ENCODE measurements around the gene CPNE7.

The CPNE7 gene

DNA sequence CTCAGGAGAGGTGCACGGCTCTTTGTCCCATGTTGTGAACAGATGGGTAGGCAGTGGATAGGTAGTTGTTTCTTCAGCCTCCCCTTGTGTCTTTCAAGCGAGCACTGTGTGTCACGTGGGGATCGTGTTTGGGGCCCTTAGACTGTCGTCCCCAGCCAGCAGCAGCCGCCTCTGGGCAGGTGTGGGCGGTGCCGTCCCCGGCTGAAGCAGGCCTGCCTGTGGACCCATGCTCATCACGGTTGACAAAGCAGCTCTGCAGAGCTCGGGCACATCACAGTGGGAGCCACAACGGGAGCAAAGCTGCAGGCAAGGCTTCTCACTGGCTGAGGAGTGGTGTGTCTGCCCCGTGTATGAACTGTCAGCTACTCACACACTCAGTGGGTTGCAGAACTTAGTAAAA is 19.8 kb upstream of the CPNE7 start:
- ATAC-seq (ENCODE audit: low read depth) (no peak), DNase-seq (ENCODE audit: low spot score in 2 of 2) (no peak)
- Mint-ChIP-seq H3K9me3 (no peaks in the 10 kb centered on the region), H3K27me3 (no peaks in the 10 kb centered on the region), H3K36me3 (peaks cover 4% of the 10 kb centered on the region), H3K4me3 (no peak overlapping the region), H3K4me1 (peaks cover 6% of the 10 kb centered on the region), H3K27ac (no peak overlapping the region)

DNA sequence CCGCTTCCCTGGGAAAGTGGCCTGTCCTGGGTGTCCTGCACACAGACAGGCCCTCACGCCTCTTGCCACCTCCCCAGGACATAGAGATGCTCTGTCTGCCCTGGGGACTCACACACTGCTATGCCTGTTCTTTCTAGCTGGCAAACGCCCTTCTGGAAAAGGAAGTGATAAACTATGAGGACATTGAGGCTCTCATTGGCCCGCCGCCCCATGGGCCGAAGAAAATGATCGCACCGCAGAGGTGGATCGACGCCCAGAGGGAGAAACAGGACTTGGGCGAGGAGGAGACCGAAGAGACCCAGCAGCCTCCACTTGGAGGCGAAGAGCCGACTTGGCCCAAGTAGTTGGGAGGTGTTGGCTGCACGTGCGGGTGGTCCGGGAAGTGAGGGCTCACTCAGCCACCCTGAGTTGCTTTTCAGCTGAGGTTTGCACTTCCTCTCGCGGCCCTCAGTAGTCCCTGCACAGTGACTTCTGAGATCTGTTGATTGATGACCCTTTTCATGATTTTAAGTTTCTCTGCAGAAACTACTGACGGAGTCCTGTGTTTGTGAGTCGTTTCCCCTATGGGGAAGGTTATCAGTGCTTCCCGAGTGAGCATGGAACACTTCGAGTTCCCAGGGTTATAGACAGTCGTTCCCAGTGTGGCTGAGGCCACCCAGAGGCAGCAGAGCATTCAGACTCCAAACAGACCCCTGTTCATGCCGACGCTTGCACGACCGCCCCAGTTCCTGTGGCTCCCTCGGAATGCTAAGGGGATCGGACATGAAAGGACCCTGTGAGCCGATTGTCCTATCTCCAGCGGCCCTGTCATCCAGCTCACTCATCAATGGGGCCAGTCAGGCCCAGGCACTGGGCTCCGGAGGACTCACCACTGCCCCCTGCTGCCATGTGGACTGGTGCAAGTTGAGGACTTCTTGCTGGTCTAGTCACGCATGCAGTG is 18.5 kb upstream of the CPNE7 start:
- no peaks in the 10 kb centered on the region for H3K9me3 Mint-ChIP-seq
- H3K27me3 Mint-ChIP-seq = no peaks in the 10 kb centered on the region
- peak; percentile 27 for ATAC-seq (ENCODE audit: low read depth)
- peaks cover 12% of the 10 kb centered on the region for H3K4me1 Mint-ChIP-seq
- peaks cover 4% of the 10 kb centered on the region for H3K36me3 Mint-ChIP-seq
- H3K27ac Mint-ChIP-seq = no peak overlapping the region
- H3K4me3 Mint-ChIP-seq = no peak overlapping the region
- DNase-seq (ENCODE audit: low spot score in 2 of 2) = peak; percentile 75 to 83

DNA sequence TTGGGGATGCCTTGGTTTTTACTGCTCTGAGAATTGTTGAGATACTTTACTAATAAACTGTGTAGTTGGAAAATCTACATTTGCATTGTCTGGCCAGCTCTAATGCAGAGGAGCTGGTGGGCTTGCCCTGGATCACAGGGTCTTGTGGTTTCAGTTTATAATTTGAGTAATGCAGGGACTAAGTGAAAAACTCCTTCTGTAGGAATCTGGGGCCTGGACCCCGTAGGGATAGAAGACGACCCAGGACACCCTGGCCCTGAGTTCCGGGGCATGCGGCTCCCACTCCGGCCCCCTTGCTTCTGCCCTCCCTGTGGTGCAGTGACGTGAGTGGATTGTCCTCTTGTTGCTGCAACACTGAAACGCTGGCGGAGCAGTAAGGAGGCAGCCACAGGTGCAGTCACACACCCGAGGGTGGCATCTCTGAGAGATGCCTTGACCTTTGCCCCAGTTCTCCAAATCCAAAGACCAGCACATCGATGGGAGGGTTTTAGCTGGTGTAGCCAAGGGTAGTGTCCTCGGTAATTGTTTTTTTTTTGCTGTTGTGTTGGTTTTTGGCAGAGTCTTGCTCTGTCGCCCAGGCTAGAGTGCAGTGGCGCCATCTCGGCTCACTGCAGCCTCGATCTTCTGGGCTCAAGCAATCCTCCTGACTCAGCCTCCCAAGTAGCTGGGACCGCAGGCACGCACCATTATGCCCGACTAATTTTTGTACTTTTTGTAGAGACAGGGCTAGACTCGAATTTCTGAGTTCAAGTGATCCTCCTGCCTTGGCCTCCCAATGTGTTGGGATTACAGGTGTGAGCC is 17.7 kb upstream of the CPNE7 start:
- Mint-ChIP-seq H3K4me3 (no peak overlapping the region), H3K27me3 (no peaks in the 10 kb centered on the region), H3K36me3 (peaks cover 8% of the 10 kb centered on the region), H3K27ac (no peak overlapping the region), H3K4me1 (peaks cover 17% of the 10 kb centered on the region), H3K9me3 (no peaks in the 10 kb centered on the region)
- DNase-seq (ENCODE audit: low spot score in 2 of 2) (no peak), ATAC-seq (ENCODE audit: low read depth) (no peak)

DNA sequence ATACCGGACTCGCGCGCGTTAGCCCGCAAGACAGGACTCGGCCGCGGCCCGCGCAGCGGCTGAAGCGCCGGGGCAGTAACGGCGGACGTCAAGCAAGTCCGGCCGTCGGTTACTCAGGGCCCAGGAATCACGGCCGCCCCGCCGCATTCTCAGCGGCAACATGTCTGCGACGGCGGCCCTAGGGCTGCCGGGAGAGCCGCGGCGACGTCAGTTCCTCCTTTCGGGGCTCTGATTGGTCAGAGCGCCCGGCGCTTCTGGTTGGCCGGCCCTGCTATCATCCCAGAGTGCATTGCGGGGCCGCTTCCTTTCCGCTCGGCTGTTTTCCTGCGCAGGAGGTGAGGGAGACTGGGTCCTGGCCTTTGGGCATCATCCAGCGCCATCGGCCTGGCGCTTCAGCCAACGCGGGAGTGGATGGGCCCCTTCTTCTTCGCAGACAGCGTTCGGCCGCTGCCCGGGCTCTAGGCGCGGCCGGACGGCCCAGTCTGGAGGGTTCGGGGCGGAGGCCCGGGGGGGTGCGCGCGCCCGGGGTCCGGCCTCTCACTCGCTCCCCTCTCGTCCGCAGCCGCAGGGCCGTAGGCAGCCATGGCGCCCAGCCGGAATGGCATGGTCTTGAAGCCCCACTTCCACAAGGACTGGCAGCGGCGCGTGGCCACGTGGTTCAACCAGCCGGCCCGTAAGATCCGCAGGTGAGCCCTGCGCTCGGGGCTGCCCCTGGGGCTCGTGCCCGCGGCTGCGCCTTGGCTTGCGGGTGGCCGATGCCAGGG is 15.0 kb upstream of the CPNE7 start, which contains the start of gene RPL13:
Gene RPL13, plus strand, starts transcription at position 305 of the 764 bp plus-strand sequence. Its CDS starts 278 bp downstream, at position 583.
- Mint-ChIP-seq H3K36me3 (peaks cover 11% of the 10 kb centered on the region), H3K4me1 (peaks cover 37% of the 10 kb centered on the region), H3K27ac (peak within 1 kb of the TSS; percentile 92), H3K4me3 (peak within 1 kb of the TSS; percentile 99), H3K27me3 (no peaks in the 10 kb centered on the region), H3K9me3 (no peaks in the 10 kb centered on the region)
- DNase-seq (ENCODE audit: low spot score in 2 of 2) (peak; percentile 85 to 87), ATAC-seq (ENCODE audit: low read depth) (peak; percentile 91)

DNA sequence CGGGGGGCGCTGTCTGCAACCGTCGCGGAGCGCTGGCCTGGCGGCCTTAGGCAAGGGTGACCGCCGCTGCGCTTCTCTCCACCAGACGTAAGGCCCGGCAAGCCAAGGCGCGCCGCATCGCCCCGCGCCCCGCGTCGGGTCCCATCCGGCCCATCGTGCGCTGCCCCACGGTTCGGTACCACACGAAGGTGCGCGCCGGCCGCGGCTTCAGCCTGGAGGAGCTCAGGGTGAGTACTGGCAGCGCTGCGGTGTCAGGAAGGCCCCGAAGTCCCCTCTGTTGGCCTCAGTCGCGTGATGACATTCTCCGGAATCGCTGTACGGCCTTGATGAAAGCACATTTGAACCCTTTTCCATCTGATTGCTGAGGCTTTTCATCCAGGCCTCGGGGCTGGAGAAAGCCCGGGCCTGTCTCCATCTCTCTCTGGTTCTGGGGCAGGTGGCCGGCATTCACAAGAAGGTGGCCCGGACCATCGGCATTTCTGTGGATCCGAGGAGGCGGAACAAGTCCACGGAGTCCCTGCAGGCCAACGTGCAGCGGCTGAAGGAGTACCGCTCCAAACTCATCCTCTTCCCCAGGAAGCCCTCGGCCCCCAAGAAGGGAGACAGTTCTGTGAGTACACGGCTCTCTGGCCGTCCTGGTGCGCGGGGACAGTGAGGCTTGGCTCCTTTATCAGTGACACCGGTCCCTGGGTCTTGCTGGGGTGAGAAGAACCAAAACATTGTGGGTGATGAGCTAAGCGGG is 14.2 kb upstream of the CPNE7 start:
- Mint-ChIP-seq H3K4me1 (peaks cover 42% of the 10 kb centered on the region), H3K27ac (peak overlapping the region; percentile 82), H3K27me3 (no peaks in the 10 kb centered on the region), H3K4me3 (peak overlapping the region; percentile 99), H3K36me3 (peaks cover 11% of the 10 kb centered on the region), H3K9me3 (no peaks in the 10 kb centered on the region)
- ATAC-seq (ENCODE audit: low read depth) (no peak), DNase-seq (ENCODE audit: low spot score in 2 of 2) (no peak)

DNA sequence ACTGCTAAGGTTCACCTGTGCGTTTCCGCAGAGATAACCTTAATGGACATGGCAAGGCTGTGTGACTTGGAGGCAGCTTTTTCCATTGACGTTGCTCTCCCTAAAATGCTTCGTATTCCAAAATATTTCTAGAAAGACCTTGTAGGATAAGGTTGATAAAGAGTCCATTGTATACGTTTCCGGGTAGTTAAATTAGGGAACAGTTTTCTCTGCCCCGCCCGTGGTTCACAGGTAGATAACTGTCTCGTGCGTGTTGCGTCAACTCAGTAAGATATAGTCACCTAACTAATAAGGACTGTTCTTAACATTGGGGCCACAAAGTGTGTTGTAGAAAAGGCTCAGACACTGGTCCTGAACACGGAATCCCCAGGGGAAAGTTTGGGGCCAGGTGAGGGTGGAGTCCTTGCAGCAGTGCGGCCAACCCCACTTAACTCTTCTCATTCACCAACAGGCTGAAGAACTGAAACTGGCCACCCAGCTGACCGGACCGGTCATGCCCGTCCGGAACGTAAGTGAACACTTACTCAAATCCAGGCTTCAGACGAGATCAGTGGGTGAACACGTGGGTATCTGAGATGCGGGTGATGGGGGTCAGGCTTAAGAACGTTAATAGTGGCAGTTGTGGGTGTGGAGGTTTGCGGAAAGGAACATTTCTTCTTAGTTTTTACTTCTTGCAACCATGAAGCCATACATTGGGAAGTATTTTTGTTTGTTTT is 13.5 kb upstream of the CPNE7 start:
- no peak for DNase-seq (ENCODE audit: low spot score in 2 of 2)
- Mint-ChIP-seq H3K27me3 (no peaks in the 10 kb centered on the region), H3K27ac (peak overlapping the region; percentile 82), H3K4me1 (peaks cover 42% of the 10 kb centered on the region), H3K36me3 (peaks cover 11% of the 10 kb centered on the region), H3K9me3 (no peaks in the 10 kb centered on the region), H3K4me3 (peak overlapping the region; percentile 99)
- ATAC-seq (ENCODE audit: low read depth) = no peak

DNA sequence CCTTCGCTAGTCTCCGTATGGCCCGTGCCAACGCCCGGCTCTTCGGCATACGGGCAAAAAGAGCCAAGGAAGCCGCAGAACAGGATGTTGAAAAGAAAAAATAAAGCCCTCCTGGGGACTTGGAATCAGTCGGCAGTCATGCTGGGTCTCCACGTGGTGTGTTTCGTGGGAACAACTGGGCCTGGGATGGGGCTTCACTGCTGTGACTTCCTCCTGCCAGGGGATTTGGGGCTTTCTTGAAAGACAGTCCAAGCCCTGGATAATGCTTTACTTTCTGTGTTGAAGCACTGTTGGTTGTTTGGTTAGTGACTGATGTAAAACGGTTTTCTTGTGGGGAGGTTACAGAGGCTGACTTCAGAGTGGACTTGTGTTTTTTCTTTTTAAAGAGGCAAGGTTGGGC is 12.6 kb upstream of the CPNE7 start:
- H3K27ac Mint-ChIP-seq = no peak overlapping the region
- peaks cover 12% of the 10 kb centered on the region for H3K36me3 Mint-ChIP-seq
- H3K27me3 Mint-ChIP-seq = no peaks in the 10 kb centered on the region
- H3K4me1 Mint-ChIP-seq = peaks cover 39% of the 10 kb centered on the region
- no peaks in the 10 kb centered on the region for H3K9me3 Mint-ChIP-seq
- DNase-seq (ENCODE audit: low spot score in 2 of 2) (no peak), ATAC-seq (ENCODE audit: low read depth) (no peak)
- no peak overlapping the region for H3K4me3 Mint-ChIP-seq

DNA sequence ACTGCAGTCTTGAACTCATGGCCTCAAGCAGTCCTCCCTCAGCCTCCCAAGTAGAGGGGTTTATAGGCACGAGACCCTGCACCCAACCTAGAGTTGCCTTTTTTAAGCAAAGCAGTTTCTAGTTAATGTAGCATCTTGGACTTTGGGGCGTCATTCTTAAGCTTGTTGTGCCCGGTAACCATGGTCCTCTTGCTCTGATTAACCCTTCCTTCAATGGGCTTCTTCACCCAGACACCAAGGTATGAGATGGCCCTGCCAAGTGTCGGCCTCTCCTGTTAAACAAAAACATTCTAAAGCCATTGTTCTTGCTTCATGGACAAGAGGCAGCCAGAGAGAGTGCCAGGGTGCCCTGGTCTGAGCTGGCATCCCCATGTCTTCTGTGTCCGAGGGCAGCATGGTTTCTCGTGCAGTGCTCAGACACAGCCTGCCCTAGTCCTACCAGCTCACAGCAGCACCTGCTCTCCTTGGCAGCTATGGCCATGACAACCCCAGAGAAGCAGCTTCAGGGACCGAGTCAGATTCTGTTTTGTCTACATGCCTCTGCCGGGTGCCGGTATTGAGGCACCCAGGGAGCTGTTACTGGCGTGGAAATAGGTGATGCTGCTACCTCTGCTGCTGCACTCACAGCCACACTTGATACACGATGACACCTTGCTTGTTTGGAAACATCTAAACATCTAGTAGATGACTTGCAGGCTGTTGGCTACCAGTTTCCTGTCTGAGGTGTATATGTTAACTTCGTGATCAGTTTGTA is 11.7 kb upstream of the CPNE7 start:
- ATAC-seq (ENCODE audit: low read depth) (no peak), DNase-seq (ENCODE audit: low spot score in 2 of 2) (no peak)
- peaks cover 2% of the 10 kb centered on the region for H3K27me3 Mint-ChIP-seq
- H3K4me3 Mint-ChIP-seq = no peak overlapping the region
- H3K27ac Mint-ChIP-seq = no peak overlapping the region
- peaks cover 39% of the 10 kb centered on the region for H3K4me1 Mint-ChIP-seq
- peaks cover 12% of the 10 kb centered on the region for H3K36me3 Mint-ChIP-seq
- H3K9me3 Mint-ChIP-seq = no peaks in the 10 kb centered on the region

DNA sequence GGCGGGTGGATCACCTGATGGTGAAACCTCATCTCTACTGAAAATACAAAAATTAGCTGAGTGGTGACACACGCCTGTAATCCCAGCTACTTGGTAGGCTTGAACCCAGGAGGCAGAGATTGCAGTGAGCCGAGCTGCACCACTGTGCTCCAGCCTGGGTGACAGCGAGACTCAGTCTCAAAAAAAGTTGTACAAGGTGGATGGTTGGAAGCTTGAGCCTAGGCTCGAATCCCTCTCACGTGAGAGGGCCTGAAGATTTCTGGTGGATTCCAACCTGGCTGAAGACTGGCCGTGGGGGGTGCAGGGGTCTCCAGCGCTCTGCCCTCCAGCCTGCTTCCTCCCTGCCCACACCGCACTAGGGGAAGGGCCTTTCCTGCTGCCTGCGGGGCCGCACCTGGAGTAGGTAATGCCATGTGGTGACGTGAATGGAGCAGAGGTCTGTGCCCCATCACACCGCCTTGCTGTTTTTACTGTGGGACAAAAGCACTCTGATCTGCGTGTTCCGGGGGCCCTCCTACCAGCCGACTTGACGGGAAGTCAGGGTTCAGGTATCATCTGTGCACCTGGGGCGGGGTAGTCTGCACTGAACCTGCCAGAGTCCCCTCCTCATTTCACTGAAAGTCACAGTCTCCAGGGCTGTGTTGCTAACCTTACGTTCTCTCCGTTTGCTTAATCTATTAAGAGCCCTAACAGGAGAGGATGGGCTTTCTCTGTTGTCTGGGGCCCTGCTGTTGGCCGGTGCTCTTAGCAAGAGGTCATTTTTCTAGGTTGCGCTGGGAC is 10.9 kb upstream of the CPNE7 start:
- DNase-seq (ENCODE audit: low spot score in 2 of 2) (no peak), ATAC-seq (ENCODE audit: low read depth) (no peak)
- Mint-ChIP-seq H3K4me1 (peaks cover 37% of the 10 kb centered on the region), H3K36me3 (peaks cover 12% of the 10 kb centered on the region), H3K4me3 (no peak overlapping the region), H3K27ac (peak overlapping the region; percentile 48), H3K9me3 (no peaks in the 10 kb centered on the region), H3K27me3 (peaks cover 2% of the 10 kb centered on the region)

DNA sequence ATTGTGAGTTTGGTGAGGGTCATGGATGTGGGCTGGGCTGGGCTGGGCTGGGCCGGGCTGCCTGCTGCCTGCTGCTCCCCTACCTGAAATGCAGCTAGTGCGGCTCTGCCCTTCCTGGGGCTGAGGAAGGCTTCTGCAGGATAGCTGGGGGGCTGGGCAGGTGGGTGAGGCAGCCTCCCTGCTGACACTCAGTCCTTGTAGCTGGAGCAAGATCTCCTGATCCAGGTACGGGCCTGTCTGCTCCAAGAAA is 10.4 kb upstream of the CPNE7 start:
- Mint-ChIP-seq H3K36me3 (peaks cover 12% of the 10 kb centered on the region), H3K4me3 (peak overlapping the region; percentile 44), H3K9me3 (no peaks in the 10 kb centered on the region), H3K4me1 (peaks cover 36% of the 10 kb centered on the region), H3K27me3 (peaks cover 5% of the 10 kb centered on the region), H3K27ac (peak overlapping the region; percentile 48)
- ATAC-seq (ENCODE audit: low read depth) (no peak), DNase-seq (ENCODE audit: low spot score in 2 of 2) (no peak)

DNA sequence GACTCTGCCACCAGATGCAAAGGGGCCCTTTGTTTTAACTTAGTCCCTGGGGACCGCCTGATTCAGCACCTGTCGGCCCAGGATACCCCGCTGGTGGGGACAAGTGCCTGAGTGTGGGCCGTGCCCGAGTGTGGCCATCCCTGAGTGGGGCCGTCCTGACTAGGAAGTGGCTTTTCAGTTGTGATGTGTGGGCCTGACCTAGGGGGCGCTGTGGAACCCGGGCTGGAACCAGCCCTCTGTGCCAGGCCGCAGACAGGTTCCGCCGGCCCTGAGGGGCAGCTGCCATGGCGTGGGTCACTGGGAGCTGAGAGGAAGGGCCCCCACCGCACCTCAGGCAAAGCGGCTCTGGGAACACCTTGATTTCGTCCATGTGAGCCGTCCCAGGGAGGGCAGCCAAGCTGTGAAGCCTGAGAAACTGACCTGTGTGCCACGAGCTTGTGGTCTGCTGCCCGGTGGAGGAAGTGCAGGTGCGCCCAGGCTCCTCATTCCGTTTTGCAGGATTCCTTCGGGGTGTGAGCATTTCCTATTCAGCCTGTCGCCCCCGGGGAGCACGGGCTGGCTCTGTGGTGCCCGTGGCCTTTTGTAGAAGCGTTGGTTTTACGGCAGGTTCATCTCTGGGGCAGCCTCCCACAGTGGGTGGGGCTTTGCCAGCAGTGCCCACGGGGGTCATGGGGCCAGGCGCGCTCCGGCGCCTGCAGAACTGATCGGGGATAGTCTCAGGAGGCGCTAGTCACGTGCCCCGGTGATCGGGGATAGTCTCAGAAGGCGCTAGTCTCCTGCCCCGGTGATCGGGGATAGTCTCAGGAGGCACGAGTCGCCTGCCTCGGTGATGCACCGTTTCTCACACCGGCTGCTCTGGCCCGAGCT is 9.8 kb upstream of the CPNE7 start:
- Mint-ChIP-seq H3K9me3 (no peaks in the 10 kb centered on the region), H3K27ac (peak overlapping the region; percentile 28), H3K4me3 (peak overlapping the region; percentile 44), H3K4me1 (peaks cover 38% of the 10 kb centered on the region), H3K27me3 (peaks cover 7% of the 10 kb centered on the region), H3K36me3 (peaks cover 14% of the 10 kb centered on the region)
- DNase-seq (ENCODE audit: low spot score in 2 of 2) = no peak
- ATAC-seq (ENCODE audit: low read depth) = peak; percentile 56

All from memory B cell (primary cell).